SK-N-SH treated with all-trans-retinoic acid at 6 μM for 48 hours (cell line): ENCODE data around the gene TDRD6.

Experiments
- ATAC-seq: fragments of 200-7000 bp; cut with Tn5 transposase; 3 replicates; pipeline ENCODE4 v1.9.1; 2020; ENCODE audit warnings: mild to moderate bottlenecking, moderate library complexity
- ARNTL ChIP-seq: fragments of 450-650 bp; formaldehyde crosslinking; IDR thresholded peaks from 2 replicates; pipeline ENCODE4 v1.5.0; 2020; ENCODE audit warnings: low read depth, mild to moderate bottlenecking, moderate library complexity, borderline replicate concordance
- BACH2 ChIP-seq: fragments of 250-450 bp; sonication (Bioruptor Pico); IDR thresholded peaks from 2 replicates; pipeline ENCODE4 v1.9.0; 2021; ENCODE audit warnings: mild to moderate bottlenecking, borderline replicate concordance
- CSDC2 ChIP-seq: fragments of 250-450 bp; sonication (Bioruptor Pico); IDR thresholded peaks from 2 replicates; pipeline ENCODE4 v1.5.0; 2020; ENCODE audit warnings: mild to moderate bottlenecking, moderate library complexity
- CSRNP3 ChIP-seq: fragments of 250-450 bp; sonication (Bioruptor Pico); IDR thresholded peaks from 2 replicates; pipeline ENCODE4 v1.5.1; 2021; ENCODE audit warnings: mild to moderate bottlenecking, moderate library complexity
- ESRRG ChIP-seq: fragments of 250-450 bp; sonication (Bioruptor Pico); IDR thresholded peaks from 2 replicates; pipeline ENCODE4 v1.6.1; 2021; ENCODE audit warnings: mild to moderate bottlenecking
- GLIS3 ChIP-seq: fragments of 250-450 bp; sonication (Bioruptor Pico); IDR thresholded peaks from 2 replicates; pipeline ENCODE4 v1.5.0; 2020; ENCODE audit warnings: mild to moderate bottlenecking, moderate library complexity
- ISL1 ChIP-seq: fragments of 250-450 bp; sonication (Bioruptor Pico); IDR thresholded peaks from 2 replicates; pipeline ENCODE4 v2.1.2; 2022; ENCODE audit warnings: mild to moderate bottlenecking, moderate library complexity
- OSR1 ChIP-seq: fragments of 250-450 bp; sonication (Bioruptor Pico); IDR thresholded peaks from 2 replicates; pipeline ENCODE4 v1.8.0; 2022; ENCODE audit warnings: moderate library complexity, mild to moderate bottlenecking, inconsistent platforms
- POU6F1 ChIP-seq: fragments of 250-450 bp; sonication (Bioruptor Pico); IDR thresholded peaks from 2 replicates; pipeline ENCODE4 v1.8.0; 2021; ENCODE audit warnings: low read depth, mild to moderate bottlenecking, moderate library complexity, borderline replicate concordance
- PPARA ChIP-seq: fragments of 250-450 bp; sonication (Bioruptor Pico); IDR thresholded peaks from 2 replicates; pipeline ENCODE4 v1.5.0; 2020; ENCODE audit warnings: mild to moderate bottlenecking, borderline replicate concordance
- RARB ChIP-seq: fragments of 250-450 bp; sonication (Bioruptor Pico); IDR thresholded peaks from 2 replicates; pipeline ENCODE4 v1.8.0; 2021; ENCODE audit warnings: mild to moderate bottlenecking, moderate library complexity
- SNAI2 ChIP-seq: fragments of 250-450 bp; sonication (Bioruptor Pico); IDR thresholded peaks from 2 replicates; pipeline ENCODE4 v1.5.0; 2020; ENCODE audit warnings: mild to moderate bottlenecking, moderate library complexity
- TCF4 ChIP-seq: fragments of 250-450 bp; sonication (Bioruptor Pico); IDR thresholded peaks from 2 replicates; pipeline ENCODE4 v1.8.0; 2021; ENCODE audit warnings: mild to moderate bottlenecking, moderate library complexity, borderline replicate concordance
- TOX ChIP-seq: fragments of 250-450 bp; sonication (Bioruptor Pico); IDR thresholded peaks from 2 replicates; pipeline ENCODE4 v1.8.0; 2021; ENCODE audit warnings: mild to moderate bottlenecking, moderate library complexity, borderline replicate concordance
- TSHZ2 ChIP-seq: fragments of 250-450 bp; sonication (Bioruptor Pico); IDR thresholded peaks from 2 replicates; pipeline ENCODE4 v1.5.0; 2020; ENCODE audit warnings: mild to moderate bottlenecking, moderate library complexity
- ZC3H10 ChIP-seq: fragments of 250-450 bp; sonication (Bioruptor Pico); IDR thresholded peaks from 2 replicates; pipeline ENCODE4 v1.5.1; 2021; ENCODE audit warnings: mild to moderate bottlenecking, moderate library complexity
- ZFP3 ChIP-seq: fragments of 250-450 bp; sonication (Bioruptor Pico); IDR thresholded peaks from 2 replicates; pipeline ENCODE4 v1.5.0; 2020; ENCODE audit warnings: mild to moderate bottlenecking, moderate library complexity
- ZFP30 ChIP-seq: fragments of 450-650 bp; formaldehyde crosslinking; IDR thresholded peaks from 2 replicates; pipeline ENCODE4 v1.5.0; 2022; ENCODE audit warnings: mild to moderate bottlenecking, moderate library complexity
- ZNF70 ChIP-seq: fragments of 450-650 bp; formaldehyde crosslinking; IDR thresholded peaks from 2 replicates; pipeline ENCODE4 v1.5.0; 2020; ENCODE audit warnings: mild to moderate bottlenecking, moderate library complexity
- ZNF8 ChIP-seq: fragments of 450-650 bp; formaldehyde crosslinking; IDR thresholded peaks from 2 replicates; pipeline ENCODE4 v1.5.0; 2020; ENCODE audit warnings: mild to moderate bottlenecking, moderate library complexity
- TF ChIP-seq, protein P1 (sequence below): fragments of 250-450 bp; sonication (Bioruptor Pico); IDR thresholded peaks from 2 replicates; pipeline ENCODE4 v1.8.0; 2020; ENCODE audit warnings: mild to moderate bottlenecking, moderate library complexity, borderline replicate concordance

Gene TDRD6, protein sequence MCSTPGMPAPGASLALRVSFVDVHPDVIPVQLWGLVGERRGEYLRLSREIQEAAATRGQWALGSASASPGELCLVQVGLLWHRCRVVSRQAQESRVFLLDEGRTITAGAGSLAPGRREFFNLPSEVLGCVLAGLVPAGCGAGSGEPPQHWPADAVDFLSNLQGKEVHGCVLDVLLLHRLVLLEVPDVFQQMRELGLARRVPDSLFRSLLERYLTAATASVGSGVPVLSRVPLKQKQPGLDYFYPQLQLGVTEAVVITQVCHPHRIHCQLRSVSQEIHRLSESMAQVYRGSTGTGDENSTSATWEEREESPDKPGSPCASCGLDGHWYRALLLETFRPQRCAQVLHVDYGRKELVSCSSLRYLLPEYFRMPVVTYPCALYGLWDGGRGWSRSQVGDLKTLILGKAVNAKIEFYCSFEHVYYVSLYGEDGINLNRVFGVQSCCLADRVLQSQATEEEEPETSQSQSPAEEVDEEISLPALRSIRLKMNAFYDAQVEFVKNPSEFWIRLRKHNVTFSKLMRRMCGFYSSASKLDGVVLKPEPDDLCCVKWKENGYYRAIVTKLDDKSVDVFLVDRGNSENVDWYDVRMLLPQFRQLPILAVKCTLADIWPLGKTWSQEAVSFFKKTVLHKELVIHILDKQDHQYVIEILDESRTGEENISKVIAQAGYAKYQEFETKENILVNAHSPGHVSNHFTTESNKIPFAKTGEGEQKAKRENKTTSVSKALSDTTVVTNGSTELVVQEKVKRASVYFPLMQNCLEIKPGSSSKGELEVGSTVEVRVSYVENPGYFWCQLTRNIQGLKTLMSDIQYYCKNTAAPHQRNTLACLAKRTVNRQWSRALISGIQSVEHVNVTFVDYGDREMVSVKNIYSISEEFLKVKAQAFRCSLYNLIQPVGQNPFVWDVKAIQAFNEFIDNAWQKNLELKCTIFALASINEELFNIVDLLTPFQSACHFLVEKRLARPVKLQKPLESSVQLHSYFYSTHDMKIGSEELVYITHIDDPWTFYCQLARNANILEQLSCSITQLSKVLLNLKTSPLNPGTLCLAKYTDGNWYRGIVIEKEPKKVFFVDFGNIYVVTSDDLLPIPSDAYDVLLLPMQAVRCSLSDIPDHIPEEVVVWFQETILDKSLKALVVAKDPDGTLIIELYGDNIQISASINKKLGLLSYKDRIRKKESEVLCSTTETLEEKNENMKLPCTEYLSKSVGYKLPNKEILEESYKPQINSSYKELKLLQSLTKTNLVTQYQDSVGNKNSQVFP (N-terminal part only)

DNA sequence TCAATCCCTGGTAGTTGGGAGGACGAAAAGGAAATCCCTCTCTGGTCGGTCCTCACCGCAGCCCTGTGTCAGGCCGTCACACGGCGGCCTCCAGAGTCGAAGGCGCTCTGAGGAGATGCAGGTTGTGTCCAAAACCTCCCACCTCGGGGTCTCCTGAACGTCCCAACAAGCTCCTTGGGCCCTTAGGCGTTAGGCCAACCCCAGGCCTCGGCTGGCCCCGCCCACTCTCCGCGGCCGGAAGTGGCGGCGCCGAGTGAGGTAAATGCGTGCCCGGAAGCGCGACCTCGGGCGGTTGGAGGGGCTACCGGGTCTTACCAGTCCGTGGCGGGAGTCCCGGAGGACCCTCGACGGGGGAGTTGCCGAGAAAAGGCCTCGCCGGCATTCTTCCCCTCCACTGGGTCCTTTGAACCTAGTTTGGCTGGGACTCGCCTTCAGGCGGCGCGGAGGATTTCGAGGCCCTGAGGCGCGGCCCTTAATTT, at the start of gene TDRD6:
Gene TDRD6, plus strand, starts transcription at position 267 of the 479 bp plus-strand sequence. CDS start 244 bp downstream, outside the sequence.
- no peak for TF ChIP-seq GLIS3
- TF ChIP-seq BACH2 (CRISPR knock-in tag): no peak
- TF ChIP-seq, protein P1, sequence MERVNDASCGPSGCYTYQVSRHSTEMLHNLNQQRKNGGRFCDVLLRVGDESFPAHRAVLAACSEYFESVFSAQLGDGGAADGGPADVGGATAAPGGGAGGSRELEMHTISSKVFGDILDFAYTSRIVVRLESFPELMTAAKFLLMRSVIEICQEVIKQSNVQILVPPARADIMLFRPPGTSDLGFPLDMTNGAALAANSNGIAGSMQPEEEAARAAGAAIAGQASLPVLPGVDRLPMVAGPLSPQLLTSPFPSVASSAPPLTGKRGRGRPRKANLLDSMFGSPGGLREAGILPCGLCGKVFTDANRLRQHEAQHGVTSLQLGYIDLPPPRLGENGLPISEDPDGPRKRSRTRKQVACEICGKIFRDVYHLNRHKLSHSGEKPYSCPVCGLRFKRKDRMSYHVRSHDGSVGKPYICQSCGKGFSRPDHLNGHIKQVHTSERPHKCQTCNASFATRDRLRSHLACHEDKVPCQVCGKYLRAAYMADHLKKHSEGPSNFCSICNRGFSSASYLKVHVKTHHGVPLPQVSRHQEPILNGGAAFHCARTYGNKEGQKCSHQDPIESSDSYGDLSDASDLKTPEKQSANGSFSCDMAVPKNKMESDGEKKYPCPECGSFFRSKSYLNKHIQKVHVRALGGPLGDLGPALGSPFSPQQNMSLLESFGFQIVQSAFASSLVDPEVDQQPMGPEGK: no peak
- no peak for TF ChIP-seq POU6F1 (CRISPR knock-in tag)
- no peak for TF ChIP-seq OSR1 (CRISPR knock-in tag)
- TF ChIP-seq ZNF70 (CRISPR knock-in tag): no peak
- no peak for TF ChIP-seq ESRRG (CRISPR knock-in tag)
- no peak for TF ChIP-seq ISL1 (CRISPR knock-in tag)
- no peak for TF ChIP-seq ZNF8 (CRISPR knock-in tag)
- TF ChIP-seq CSDC2: no peak
- TF ChIP-seq ARNTL: no peak
- no peak for TF ChIP-seq TCF4 (CRISPR knock-in tag)
- TF ChIP-seq PPARA: no peak
- TF ChIP-seq TOX (CRISPR knock-in tag): no peak
- no peak for TF ChIP-seq TSHZ2 (CRISPR knock-in tag)
- TF ChIP-seq, all 23 proteins: peak for 0
- ATAC-seq: no peak

- no peak for TF ChIP-seq ISL1 (CRISPR knock-in tag)
- TF ChIP-seq SNAI2: no peak
- no peak for TF ChIP-seq CSRNP3 (CRISPR knock-in tag)
- TF ChIP-seq, protein P1: no peak
- no peak for TF ChIP-seq ESRRG (CRISPR knock-in tag)
- TF ChIP-seq BACH2 (CRISPR knock-in tag): no peak
- no peak for TF ChIP-seq ZFP3 (CRISPR knock-in tag)
- TF ChIP-seq TCF4 (CRISPR knock-in tag): no peak
- TF ChIP-seq OSR1 (CRISPR knock-in tag): no peak
- TF ChIP-seq ZFP30 (CRISPR knock-in tag): no peak
- no peak for TF ChIP-seq POU6F1 (CRISPR knock-in tag)
- TF ChIP-seq PPARA: no peak
- TF ChIP-seq RARB (CRISPR knock-in tag): no peak
- TF ChIP-seq CSDC2: no peak
- TF ChIP-seq ZC3H10 (CRISPR knock-in tag): no peak
- TF ChIP-seq ZNF8 (CRISPR knock-in tag): no peak
- TF ChIP-seq GLIS3: no peak
- TF ChIP-seq, all 23 proteins: peak for 0
- no peak for ATAC-seq
These were observed 49.8 kb upstream of the TDRD6 start for GRCh38 chr6:46637933-46638332.
